GM23338 (cell line): ENCODE measurements around the gene IHH. TPM values are rescaled to one million over a fixed set of nuclear protein-coding genes. Genes with fewer than 3 reads are reported as not detected.

Experiments used
- ATAC-seq: fragments of 200-7000 bp; cut with Tn5 transposase; 3 replicates; pipeline ENCODE4 v1.9.1; 2020
- DNase-seq: peaks from one replicate; pipeline ENCODE4 v3.0.0-alpha.2; 2015; ENCODE audit warnings: low spot score
- H2AFZ ChIP-seq: fragments of 200-600 bp; sonication (generic); 2 replicates; pipeline ENCODE4 v1.8.0; 2016; ENCODE audit warnings: antibody characterized with exemption, mild to moderate bottlenecking, moderate library complexity
- H3F3A ChIP-seq: fragments of 200-600 bp; sonication (generic); replicated peaks from 2 replicates; pipeline ENCODE4 v1.8.0; 2017; ENCODE audit warnings: antibody characterized with exemption, mixed run types, low read depth
- H3K27ac ChIP-seq: fragments of 200-600 bp; sonication (generic); 2 replicates; pipeline ENCODE4 v1.6.1; 2016; ENCODE audit warnings: low read depth
- H3K27me3 ChIP-seq: fragments of 200-600 bp; sonication (generic); 2 replicates; pipeline ENCODE4 v1.8.0; 2016; ENCODE audit warnings: mild to moderate bottlenecking, mixed run types, moderate library complexity; ENCODE audit not compliant: insufficient read depth
- H3K36me3 ChIP-seq: fragments of 200-600 bp; sonication (generic); 2 replicates; pipeline ENCODE4 v1.8.0; 2016; ENCODE audit warnings: mild to moderate bottlenecking; ENCODE audit not compliant: insufficient read depth
- H3K4me1 ChIP-seq: fragments of 200-600 bp; sonication (generic); 2 replicates; pipeline ENCODE4 v1.8.0; 2016; ENCODE audit warnings: mild to moderate bottlenecking, moderate library complexity; ENCODE audit not compliant: insufficient read depth
- H3K4me2 ChIP-seq: fragments of 200-600 bp; sonication (generic); 2 replicates; pipeline ENCODE4 v1.7.1; 2017; ENCODE audit warnings: mixed run types
- H3K4me3 ChIP-seq: fragments of 200-600 bp; sonication (generic); 2 replicates; pipeline ENCODE4 v1.6.1; 2016; ENCODE audit warnings: mixed run types
- H3K79me2 ChIP-seq: fragments of 200-600 bp; sonication (generic); replicated peaks from 2 replicates; pipeline ENCODE4 v1.8.0; 2017; ENCODE audit warnings: mild to moderate bottlenecking; ENCODE audit not compliant: insufficient read depth
- H3K9me2 ChIP-seq: fragments of 200-600 bp; sonication (generic); 2 replicates; pipeline ENCODE4 v1.8.0; 2017; ENCODE audit not compliant: insufficient read depth
- H4K20me1 ChIP-seq: fragments of 200-600 bp; sonication (generic); replicated peaks from 2 replicates; pipeline ENCODE4 v1.8.0; 2017; ENCODE audit warnings: mild to moderate bottlenecking; ENCODE audit not compliant: insufficient read depth
- H3K27ac Mint-ChIP-seq: 2 replicates; pipeline ENCODE4 v1.8.0; 2020; ENCODE audit warnings: inconsistent platforms, mild to moderate bottlenecking, moderate library complexity, mixed read lengths
- H3K27me3 Mint-ChIP-seq: 3 replicates; pipeline ENCODE4 v1.8.0; 2022; ENCODE audit warnings: low read depth, mild to moderate bottlenecking, moderate library complexity, mixed read lengths, inconsistent platforms; ENCODE audit not compliant: insufficient read depth, poor library complexity
- H3K36me3 Mint-ChIP-seq: 3 replicates; pipeline ENCODE4 v1.8.0; 2021; ENCODE audit warnings: low read depth, mild to moderate bottlenecking, inconsistent platforms, moderate library complexity, mixed read lengths
- H3K4me1 Mint-ChIP-seq: 3 replicates; pipeline ENCODE4 v1.8.0; 2020; ENCODE audit warnings: mild to moderate bottlenecking, inconsistent platforms, mixed read lengths
- H3K4me3 Mint-ChIP-seq: 3 replicates; pipeline ENCODE4 v1.8.0; 2021; ENCODE audit warnings: moderate library complexity, mild to moderate bottlenecking, inconsistent platforms, mixed read lengths
- H3K9me3 Mint-ChIP-seq: 3 replicates; pipeline ENCODE4 v1.8.0; 2020; ENCODE audit warnings: moderate library complexity, mild to moderate bottlenecking, inconsistent platforms, mixed read lengths
- EZH2 ChIP-seq: fragments of 200-600 bp; sonication (generic); IDR thresholded peaks from one replicate; pipeline ENCODE4 v1.8.0; 2017; ENCODE audit warnings: antibody characterized with exemption, mild to moderate bottlenecking, low read depth; ENCODE audit not compliant: unreplicated experiment
- EZH2phosphoT487 ChIP-seq: fragments of 200-600 bp; sonication (generic); IDR thresholded peaks from one replicate; pipeline ENCODE4 v1.8.1; 2018; ENCODE audit warnings: antibody characterized with exemption; ENCODE audit not compliant: unreplicated experiment
- NANOG ChIP-seq: IDR thresholded peaks from 2 replicates; pipeline ENCODE4 v1.6.1; 2016; ENCODE audit warnings: antibody characterized with exemption, borderline replicate concordance
- ZNF331 ChIP-seq: fragments of 250-450 bp; sonication (Bioruptor Pico); IDR thresholded peaks from 2 replicates; pipeline ENCODE4 v1.5.0; 2020; ENCODE audit warnings: low read depth, mild to moderate bottlenecking, moderate library complexity
- ZNF462 ChIP-seq: fragments of 250-450 bp; sonication (Bioruptor Pico); IDR thresholded peaks from 2 replicates; pipeline ENCODE4 v1.5.0; 2020; ENCODE audit warnings: mild to moderate bottlenecking, moderate library complexity
- polyA plus RNA-seq: library from polyadenylated mRNA; unstranded; fragments of >200 nt; fragmentation: Nextera tagmentation; extraction: Ambion mirVana; gene quantifications from 2 replicates; pipeline ENCODE4 v1.2.1, GENCODE V29; 2016
- total RNA-seq: library from RNA; depleted of rRNA; stranded (reverse); fragments of >200 nt; shearing (Covaris generic); gene quantifications from 2 replicates; pipeline ENCODE4 v1.2.3, GENCODE V29; 2014
- TF ChIP-seq, protein P1 (sequence below): IDR thresholded peaks from 2 replicates; pipeline ENCODE4 v1.6.1; 2016; ENCODE audit warnings: antibody characterized with exemption
- TF ChIP-seq, protein P2 (sequence below), 2 experiments: fragments of 200-600 bp in 1 of 2; sonication (generic) in 1 of 2; conservative IDR thresholded peaks; 2 replicates each; pipeline versions ENCODE4 v1.5.1 to v1.6.1; 2016 to 2017; ENCODE audit warnings: antibody characterized with exemption in 2 of 2, low read depth in 2 of 2, mild to moderate bottlenecking in 2 of 2, moderate library complexity in 1 of 2

IHH gene
- total and polyA plus RNA-seq, 2 experiments from 2014 or later: not detected

DNA sequence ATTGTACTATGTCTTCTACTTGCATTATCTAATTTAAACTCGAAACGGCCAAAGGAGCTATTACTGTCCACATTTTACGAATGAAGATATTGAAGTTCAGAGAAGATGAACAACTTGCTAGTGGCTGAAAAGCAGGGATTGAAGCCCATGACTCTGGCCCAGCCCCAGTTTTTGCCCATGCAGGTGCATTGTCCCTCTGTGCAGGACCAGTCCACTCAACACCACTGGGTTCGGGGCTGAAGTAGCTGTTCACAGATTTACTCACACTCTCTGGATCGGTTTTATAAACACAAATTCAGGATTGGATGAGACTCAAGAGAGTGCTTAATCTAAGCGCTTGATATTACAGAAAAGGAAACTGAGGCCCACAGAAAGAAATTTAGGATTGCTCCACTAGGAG is 1.4 kb upstream of the IHH start:
- no peaks in the 10 kb centered on the region for H3K36me3 Mint-ChIP-seq
- Histone ChIP-seq H3K4me1 (peaks cover 35% of the 10 kb centered on the region), H2AFZ (no peak overlapping the region), H3K27ac (no peak overlapping the region), H3K79me2 (no peaks in the 10 kb centered on the region), H3K27me3 (peaks cover 94% of the 10 kb centered on the region), H3K4me2 (no peak overlapping the region), H4K20me1 (peaks cover 16% of the 10 kb centered on the region), H3K9me2 (no peaks in the 10 kb centered on the region), H3K36me3 (no peaks in the 10 kb centered on the region), H3F3A (no peaks in the 10 kb centered on the region), H3K4me3 (no peak overlapping the region)
- no peak overlapping the region for H3K4me3 Mint-ChIP-seq
- DNase-seq (no peak), ATAC-seq (no peak)
- peak; percentile 53 for TF ChIP-seq EZH2
- TF ChIP-seq NANOG: no peak
- TF ChIP-seq ZNF462 (CRISPR knock-in tag): no peak
- H3K27ac Mint-ChIP-seq: no peak overlapping the region
- no peaks in the 10 kb centered on the region for H3K9me3 Mint-ChIP-seq
- peaks cover 68% of the 10 kb centered on the region for H3K27me3 Mint-ChIP-seq
- peaks cover 22% of the 10 kb centered on the region for H3K4me1 Mint-ChIP-seq

DNA sequence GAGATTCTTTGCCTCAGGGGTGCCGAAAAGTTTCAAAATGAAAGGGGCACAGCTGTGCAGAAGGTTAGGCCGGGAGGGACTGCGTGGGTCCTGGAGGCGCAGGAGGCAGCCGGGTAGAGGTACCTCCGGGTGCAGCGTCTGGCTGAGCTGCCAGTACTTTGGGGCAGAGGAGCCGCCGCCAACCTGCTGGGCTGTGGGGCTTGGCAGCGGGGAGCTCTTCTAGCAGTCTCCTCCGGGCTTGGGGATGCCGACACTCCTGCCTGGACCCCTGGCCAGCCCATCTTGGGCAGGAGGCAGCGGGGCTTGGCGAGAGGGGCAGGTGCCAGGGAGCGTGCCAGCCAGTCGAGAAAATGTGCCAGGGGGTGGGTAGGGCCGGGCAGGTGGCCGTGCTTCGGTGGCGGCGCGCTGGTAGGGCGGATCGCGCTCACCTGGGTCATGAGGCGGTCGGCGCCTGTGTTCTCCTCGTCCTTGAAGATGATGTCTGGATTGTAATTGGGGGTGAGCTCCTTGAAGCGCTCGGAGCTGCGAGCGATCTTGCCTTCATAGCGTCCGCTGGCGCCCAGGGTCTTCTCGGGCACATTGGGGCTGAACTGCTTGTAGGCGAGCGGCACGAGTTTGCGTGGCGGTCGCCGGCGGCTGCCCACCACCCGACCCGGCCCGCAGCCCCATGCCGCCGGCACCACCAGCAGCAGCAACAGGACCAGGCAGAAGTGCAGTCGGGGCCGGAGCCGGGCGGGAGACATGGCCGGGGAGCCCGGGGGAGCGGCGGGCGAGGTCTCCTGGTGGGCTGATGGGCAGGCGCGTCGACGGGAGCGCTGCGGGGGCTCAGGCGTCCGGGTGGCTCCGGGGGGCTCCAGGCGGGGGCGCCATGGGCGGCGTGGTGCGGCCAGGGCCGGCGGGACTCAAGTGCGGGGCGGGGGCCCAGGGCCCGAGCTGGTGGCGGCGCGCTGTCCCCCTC is 717 bp downstream of the IHH start:
- Histone ChIP-seq H2AFZ (no peak overlapping the region), H3K4me3 (peak overlapping the region; percentile 51; the same call in 1 of the 2 replicates), H3K79me2 (no peaks in the 10 kb centered on the region), H3K27me3 (peaks cover 95% of the 10 kb centered on the region), H3K36me3 (no peaks in the 10 kb centered on the region), H3K9me2 (no peaks in the 10 kb centered on the region), H3F3A (no peaks in the 10 kb centered on the region), H3K4me2 (peak overlapping the region; percentile 73), H3K27ac (no peak overlapping the region), H4K20me1 (peaks cover 16% of the 10 kb centered on the region), H3K4me1 (peaks cover 35% of the 10 kb centered on the region)
- ATAC-seq: peak; percentile 1; the same call in 1 of the 3 replicates
- peak; percentile 95 for TF ChIP-seq EZH2
- TF ChIP-seq ZNF331: no peak
- TF ChIP-seq, protein P1, sequence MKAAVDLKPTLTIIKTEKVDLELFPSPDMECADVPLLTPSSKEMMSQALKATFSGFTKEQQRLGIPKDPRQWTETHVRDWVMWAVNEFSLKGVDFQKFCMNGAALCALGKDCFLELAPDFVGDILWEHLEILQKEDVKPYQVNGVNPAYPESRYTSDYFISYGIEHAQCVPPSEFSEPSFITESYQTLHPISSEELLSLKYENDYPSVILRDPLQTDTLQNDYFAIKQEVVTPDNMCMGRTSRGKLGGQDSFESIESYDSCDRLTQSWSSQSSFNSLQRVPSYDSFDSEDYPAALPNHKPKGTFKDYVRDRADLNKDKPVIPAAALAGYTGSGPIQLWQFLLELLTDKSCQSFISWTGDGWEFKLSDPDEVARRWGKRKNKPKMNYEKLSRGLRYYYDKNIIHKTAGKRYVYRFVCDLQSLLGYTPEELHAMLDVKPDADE: no peak
- TF ChIP-seq EZH2phosphoT487: peak; percentile 83
- TF ChIP-seq, protein P2, sequence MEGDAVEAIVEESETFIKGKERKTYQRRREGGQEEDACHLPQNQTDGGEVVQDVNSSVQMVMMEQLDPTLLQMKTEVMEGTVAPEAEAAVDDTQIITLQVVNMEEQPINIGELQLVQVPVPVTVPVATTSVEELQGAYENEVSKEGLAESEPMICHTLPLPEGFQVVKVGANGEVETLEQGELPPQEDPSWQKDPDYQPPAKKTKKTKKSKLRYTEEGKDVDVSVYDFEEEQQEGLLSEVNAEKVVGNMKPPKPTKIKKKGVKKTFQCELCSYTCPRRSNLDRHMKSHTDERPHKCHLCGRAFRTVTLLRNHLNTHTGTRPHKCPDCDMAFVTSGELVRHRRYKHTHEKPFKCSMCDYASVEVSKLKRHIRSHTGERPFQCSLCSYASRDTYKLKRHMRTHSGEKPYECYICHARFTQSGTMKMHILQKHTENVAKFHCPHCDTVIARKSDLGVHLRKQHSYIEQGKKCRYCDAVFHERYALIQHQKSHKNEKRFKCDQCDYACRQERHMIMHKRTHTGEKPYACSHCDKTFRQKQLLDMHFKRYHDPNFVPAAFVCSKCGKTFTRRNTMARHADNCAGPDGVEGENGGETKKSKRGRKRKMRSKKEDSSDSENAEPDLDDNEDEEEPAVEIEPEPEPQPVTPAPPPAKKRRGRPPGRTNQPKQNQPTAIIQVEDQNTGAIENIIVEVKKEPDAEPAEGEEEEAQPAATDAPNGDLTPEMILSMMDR (conservative IDR thresholded peaks at IDR 0.05; ENCODE audit: low read depth in 2 of 2): 0 out of 4 replicates have a peak, but pooled peaks of 1 of the 2 experiments have one; percentile 4
- peaks cover 22% of the 10 kb centered on the region for H3K4me1 Mint-ChIP-seq
- DNase-seq: peak; percentile 54
- peaks cover 80% of the 10 kb centered on the region for H3K27me3 Mint-ChIP-seq
- H3K9me3 Mint-ChIP-seq: no peaks in the 10 kb centered on the region
- H3K27ac Mint-ChIP-seq: no peak overlapping the region
- H3K36me3 Mint-ChIP-seq: no peaks in the 10 kb centered on the region; the same call in 2 of the 3 replicates
- H3K4me3 Mint-ChIP-seq: peak overlapping the region; percentile 60
